Measurements from ENCODE around the gene CDCA8.
A peak's percentile ranks its signal among the peaks of the same experiment; 100 is the strongest.
"Not testable (repeated sequence)": the region's sequence is repeated elsewhere in the genome, so short reads cannot be mapped to it uniquely, and the experiment has no call there.

Gene CDCA8

DNA sequence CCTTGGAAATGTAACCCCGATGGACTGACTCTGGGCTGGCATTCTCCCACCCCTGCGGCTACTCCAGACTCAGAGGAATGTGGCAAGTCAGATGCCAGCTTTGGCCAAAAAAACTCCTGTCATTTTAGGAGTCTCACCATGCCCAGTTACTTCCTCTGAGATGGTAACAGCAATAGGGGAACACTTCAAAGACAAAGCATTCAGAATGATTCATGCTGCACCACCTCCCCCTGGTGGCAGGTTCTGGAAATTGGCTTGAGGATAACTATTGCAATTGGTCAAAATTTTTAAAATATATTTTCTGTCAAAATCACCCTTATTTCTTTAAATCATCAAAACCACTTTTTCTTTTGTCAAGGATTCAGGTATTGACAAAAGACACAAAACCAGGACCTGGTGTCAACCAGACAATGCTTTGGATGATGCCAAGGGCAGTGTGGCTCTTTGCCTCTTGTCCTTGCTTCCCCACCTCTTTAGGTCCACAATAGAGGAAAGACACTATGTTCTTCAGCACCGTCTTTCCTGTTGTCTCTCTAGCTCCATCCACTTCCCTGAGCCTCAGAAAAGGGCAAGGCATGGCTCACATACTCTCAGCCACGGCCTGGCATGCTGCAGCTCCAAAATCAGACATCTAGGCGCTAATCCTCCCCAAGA lies 9.9 kb upstream of the CDCA8 start:
- TF ChIP-seq CTCF (conservative IDR thresholded peaks at IDR 0.05; ENCODE audit: low read depth, low read length) = peak; percentile 93
- no peak for DNase-seq (ENCODE audit: low read depth)
- H3K4me3 ChIP-seq (ENCODE audit: low read length) = no peak overlapping the region

GRCh38 chr1:37684182-37684581 lies 8.1 kb upstream of the CDCA8 start:
- not testable (repeated sequence) for DNase-seq (ENCODE audit: low read depth); H3K4me3 ChIP-seq (ENCODE audit: low read length)

- no peak for DNase-seq (ENCODE audit: low read depth)
- no peak for TF ChIP-seq CTCF (conservative IDR thresholded peaks at IDR 0.05; ENCODE audit: low read depth, low read length)
- H3K4me3 ChIP-seq (ENCODE audit: low read length) = no peak overlapping the region
Measured at GRCh38 chr1:37685722-37686121, 6.6 kb upstream of the CDCA8 start.

DNA sequence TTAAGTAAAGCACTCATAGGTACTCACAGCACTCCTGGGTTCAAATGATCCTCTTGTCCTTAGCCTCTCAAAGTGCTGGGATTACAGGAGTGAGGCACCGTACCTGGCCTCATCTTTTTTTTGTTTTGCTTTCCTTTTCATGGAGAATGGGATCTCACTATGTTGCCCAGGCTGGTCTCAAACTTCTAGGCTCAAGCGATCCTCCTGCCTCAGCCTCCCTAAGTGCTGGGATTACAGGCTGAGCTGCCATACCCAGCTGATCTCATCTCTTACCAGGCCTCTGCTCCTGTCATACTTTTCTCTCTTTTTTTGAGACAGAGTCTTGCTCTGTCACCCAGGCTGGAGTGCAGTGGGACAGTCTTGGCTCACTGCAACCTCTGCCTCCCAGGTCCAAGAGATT lies 4.6 kb upstream of the CDCA8 start:
- H3K4me3 ChIP-seq (ENCODE audit: low read length); DNase-seq (ENCODE audit: low read depth): not testable (repeated sequence)

DNA sequence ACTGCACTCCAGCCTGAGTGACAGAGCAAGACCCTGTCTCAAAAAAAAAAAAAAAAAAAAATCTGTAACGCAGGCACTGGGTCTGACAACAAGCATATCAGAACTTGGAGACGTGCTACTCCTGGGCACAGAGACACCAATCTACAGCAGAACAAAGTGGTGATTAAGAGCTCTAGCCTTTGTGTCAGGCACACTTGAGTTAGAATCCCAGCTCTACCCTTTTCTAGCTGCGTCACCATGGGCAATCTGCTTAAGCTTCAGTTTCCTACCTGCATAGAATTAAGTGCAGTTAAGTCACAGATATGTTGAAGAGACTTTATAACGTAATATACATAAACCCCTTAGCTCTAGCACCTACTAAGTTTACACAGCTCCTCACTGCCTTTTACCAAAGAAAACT lies 3.4 kb upstream of the CDCA8 start:
- TF ChIP-seq CTCF (conservative IDR thresholded peaks at IDR 0.05; ENCODE audit: low read depth, low read length) = no peak
- peak overlapping the region; percentile 97 for H3K4me3 ChIP-seq (ENCODE audit: low read length)
- DNase-seq (ENCODE audit: low read depth) = no peak

DNA sequence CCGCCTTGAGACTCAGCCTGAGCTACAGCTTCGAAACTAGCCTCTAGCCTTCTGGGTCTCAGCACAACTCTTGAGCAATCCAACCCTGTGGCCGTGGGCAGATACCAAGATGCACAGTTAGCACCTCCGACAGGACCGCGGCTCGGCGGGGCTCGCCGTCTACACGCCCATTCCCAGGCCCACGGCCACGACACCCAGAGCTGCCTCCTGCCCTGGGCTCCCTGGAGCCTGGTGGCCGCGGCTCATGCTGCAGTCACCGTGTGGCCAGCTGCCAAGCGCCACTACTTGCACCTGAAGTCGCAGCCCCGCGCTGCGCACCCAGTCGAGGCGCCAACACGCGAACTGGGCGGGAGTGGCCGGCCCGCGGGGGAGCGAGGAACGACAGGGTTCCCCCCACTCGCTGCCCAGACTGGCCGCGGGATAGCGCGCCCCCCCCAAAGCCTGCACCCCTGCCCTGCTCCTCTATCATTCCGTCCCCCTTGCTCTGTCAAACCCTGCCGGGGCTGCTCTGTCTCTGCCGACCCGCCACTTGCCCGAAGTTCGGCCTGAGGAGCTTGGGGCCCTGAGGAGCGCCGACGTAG lies 729 bp upstream of the CDCA8 start:
- no peak for DNase-seq (ENCODE audit: low read depth)
- H3K4me3 ChIP-seq (ENCODE audit: low read length) = peak overlapping the region; percentile 97
- TF ChIP-seq CTCF (conservative IDR thresholded peaks at IDR 0.05; ENCODE audit: low read depth, low read length) = no peak

GRCh38 chr1:37692834-37693175 lies 489 bp downstream of the CDCA8 start:
- no peak for DNase-seq (ENCODE audit: low read depth)
- H3K4me3 ChIP-seq (ENCODE audit: low read length) = peak overlapping the region; percentile 97

More at GRCh38 chr1:37692834-37693175, 489 bp downstream of the CDCA8 start:
- TF ChIP-seq CTCF (conservative IDR thresholded peaks at IDR 0.05; ENCODE audit: low read depth, low read length) = no peak

All from retinal pigment epithelial cell (primary cell).